ENCODE results near the gene MSANTD2.

Gene MSANTD2

DNA sequence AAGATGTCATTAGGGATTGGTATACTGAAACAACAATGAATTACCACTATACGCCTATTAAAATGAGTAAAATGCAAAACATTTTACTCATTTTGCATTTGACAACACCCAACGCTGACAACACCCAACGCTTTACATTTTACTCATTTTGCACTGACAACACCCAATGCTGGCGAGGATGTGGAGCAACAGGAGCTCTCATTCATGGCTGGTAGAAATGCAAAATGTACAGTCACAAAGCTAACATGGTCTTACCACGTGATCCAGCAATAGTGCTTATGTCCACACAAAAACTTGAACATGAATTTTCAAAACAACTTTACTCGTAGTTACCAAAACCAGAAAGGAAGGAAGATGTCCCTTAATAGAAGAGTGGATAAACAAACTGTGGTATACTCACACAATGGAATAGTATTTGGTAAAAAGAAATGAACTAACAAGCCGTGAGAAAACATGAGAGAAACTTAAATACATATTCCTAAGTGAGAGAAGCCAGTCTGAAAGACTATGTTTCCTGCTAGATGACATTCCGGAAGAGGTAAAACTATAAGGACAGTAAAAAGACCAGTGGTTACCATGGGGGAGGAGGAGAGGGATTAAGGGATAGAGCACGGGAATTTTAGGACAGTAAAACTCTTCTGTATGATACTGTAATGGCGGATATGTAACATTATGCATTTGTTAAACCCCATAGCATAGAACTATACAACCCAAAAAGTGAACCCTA is 11.4 kb upstream of the MSANTD2 start:
- DNase-seq (ENCODE audit: low read depth in 1 of 2, low spot score in 1 of 2) = no peak
- no peak overlapping the region for H3K27ac ChIP-seq (replicated peaks)
- no peak overlapping the region for H3K4me3 ChIP-seq (replicated peaks; ENCODE audit: insufficient read depth, low read length)
- TF ChIP-seq SPI1 (IDR thresholded peaks at IDR 0.05; ENCODE audit: borderline replicate concordance, low read depth) (no peak), GABPA (IDR thresholded peaks at IDR 0.05; ENCODE audit: low read depth) (no peak), POLR2AphosphoS5 (IDR thresholded peaks at IDR 0.05; ENCODE audit: low read depth) (no peak), REST (IDR thresholded peaks at IDR 0.05; ENCODE audit: insufficient replicate concordance, low read depth) (no peak), CTCF (IDR thresholded peaks at IDR 0.05; ENCODE audit: insufficient read depth, low read length) (no peak)
- peaks cover 8% of the 10 kb centered on the region for H3K27me3 ChIP-seq (ENCODE audit: insufficient read depth, poor library complexity, severe bottlenecking)

DNA sequence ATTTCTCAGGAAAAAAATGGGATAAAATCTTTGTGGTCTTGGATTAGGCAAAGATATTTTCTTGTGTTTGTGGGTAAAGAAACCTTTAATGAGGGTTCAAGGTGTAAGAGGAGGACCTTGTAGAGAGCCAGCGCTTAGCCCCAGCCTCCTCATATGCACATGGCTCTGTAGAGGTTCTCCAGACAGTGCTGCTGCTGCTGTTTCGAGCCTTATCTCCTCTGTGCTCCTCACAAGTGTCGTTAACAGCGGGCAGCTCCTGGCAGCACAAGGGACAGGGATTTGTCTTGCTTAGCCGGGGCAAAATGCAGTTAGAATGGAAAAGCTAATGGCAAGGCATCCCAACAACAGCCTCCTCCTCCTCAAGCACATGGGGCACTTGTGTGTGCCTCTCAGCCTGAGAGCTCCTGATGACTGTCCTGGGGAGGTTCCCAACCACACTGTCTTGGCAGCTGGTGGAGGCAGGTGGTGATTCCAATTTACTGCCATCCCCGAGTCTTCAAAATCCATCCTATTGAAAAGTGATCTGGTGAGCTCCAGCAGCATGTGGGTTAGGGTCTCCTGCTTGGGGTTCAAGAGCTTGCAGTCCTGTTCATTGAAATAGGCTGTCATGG is 7.6 kb upstream of the MSANTD2 start:
- TF ChIP-seq REST (IDR thresholded peaks at IDR 0.05; ENCODE audit: insufficient replicate concordance, low read depth) (no peak), GABPA (IDR thresholded peaks at IDR 0.05; ENCODE audit: low read depth) (no peak)
- Histone ChIP-seq H3K4me3 (replicated peaks; ENCODE audit: insufficient read depth, low read length) (no peak overlapping the region), H3K27ac (replicated peaks) (no peak overlapping the region), H3K27me3 (ENCODE audit: insufficient read depth, poor library complexity, severe bottlenecking) (peaks cover 5% of the 10 kb centered on the region)
- DNase-seq (ENCODE audit: low read depth in 1 of 2, low spot score in 1 of 2) = no peak

- Histone ChIP-seq H3K27me3 (ENCODE audit: insufficient read depth, poor library complexity, severe bottlenecking) (peaks cover 5% of the 10 kb centered on the region), H3K27ac (replicated peaks) (no peak overlapping the region), H3K4me3 (replicated peaks; ENCODE audit: insufficient read depth, low read length) (no peak overlapping the region)
- no peak for TF ChIP-seq GABPA (IDR thresholded peaks at IDR 0.05; ENCODE audit: low read depth)
- TF ChIP-seq SPI1 (IDR thresholded peaks at IDR 0.05; ENCODE audit: borderline replicate concordance, low read depth) = no peak
- TF ChIP-seq POLR2AphosphoS5 (IDR thresholded peaks at IDR 0.05; ENCODE audit: low read depth) = no peak
- no peak for TF ChIP-seq CTCF (IDR thresholded peaks at IDR 0.05; ENCODE audit: insufficient read depth, low read length)
- no peak for DNase-seq (ENCODE audit: low read depth in 1 of 2, low spot score in 1 of 2)
Measured at GRCh38 chr11:124807201-124807600, 7.0 kb upstream of the MSANTD2 start.

DNA sequence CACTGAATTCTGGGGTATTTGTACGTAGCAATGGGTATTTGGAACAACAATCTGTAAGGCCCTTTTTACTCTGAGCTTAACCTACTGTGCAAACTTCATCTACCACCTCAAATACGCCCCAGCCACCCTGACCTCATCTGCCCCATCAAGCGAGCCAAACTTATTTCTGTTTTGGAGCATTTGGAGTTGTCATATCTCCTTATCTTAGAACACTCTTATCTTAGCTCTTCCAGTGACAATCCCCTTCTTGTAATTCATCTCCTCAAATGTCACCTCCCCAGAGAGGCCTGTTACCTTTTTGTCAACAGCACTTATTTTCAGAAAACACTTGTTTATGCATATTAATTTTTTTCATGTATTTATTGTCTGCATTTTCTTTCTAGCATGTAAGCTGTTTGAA is 4.7 kb upstream of the MSANTD2 start:
- Histone ChIP-seq H3K27ac (replicated peaks) (no peak overlapping the region), H3K4me3 (replicated peaks; ENCODE audit: insufficient read depth, low read length) (no peak overlapping the region), H3K27me3 (ENCODE audit: insufficient read depth, poor library complexity, severe bottlenecking) (peaks cover 5% of the 10 kb centered on the region)
- TF ChIP-seq CTCF (IDR thresholded peaks at IDR 0.05; ENCODE audit: insufficient read depth, low read length) (no peak), POLR2AphosphoS5 (IDR thresholded peaks at IDR 0.05; ENCODE audit: low read depth) (no peak), REST (IDR thresholded peaks at IDR 0.05; ENCODE audit: insufficient replicate concordance, low read depth) (no peak), GABPA (IDR thresholded peaks at IDR 0.05; ENCODE audit: low read depth) (no peak), SPI1 (IDR thresholded peaks at IDR 0.05; ENCODE audit: borderline replicate concordance, low read depth) (no peak)
- no peak for DNase-seq (ENCODE audit: low read depth in 1 of 2, low spot score in 1 of 2)
